Spleen (tissue), 7 donors: ENCODE results near the gene IMPA2.
"Not testable (repeated sequence)": the region's sequence is repeated elsewhere in the genome, so short reads cannot be mapped to it uniquely, and the experiment has no call there.

Experiments
- POLR2A ChIP-seq, 3 donors: fragments of 450-650 bp; IDR thresholded peaks; one replicate each; pipeline ENCODE4 v1.5.1; 2017; ENCODE audit warnings: antibody characterized with exemption in 3 of 3, mild to moderate bottlenecking in 1 of 3
- POLR2AphosphoS5 ChIP-seq, 3 donors: sonication (generic); formaldehyde crosslinking; IDR thresholded peaks; one replicate each; pipeline ENCODE4 v1.5.1; 2017; ENCODE audit warnings: antibody characterized with exemption in 3 of 3
- TF ChIP-seq, protein P1 (sequence below), 11 experiments: fragments of 200-600 bp in 7 of 11; fragments of 450-650 bp in 4 of 11; sonication (generic) in 4 of 11; IDR thresholded peaks in 8 of 11; conservative IDR thresholded peaks in 3 of 11; 1 replicate in 7 of 11; 2 replicates in 4 of 11; pipeline versions ENCODE4 v1.4.0 to v1.8.0; 2016 to 2021; ENCODE audit warnings: antibody characterized with exemption in 11 of 11, inconsistent platforms in 4 of 11, mild to moderate bottlenecking in 1 of 11
- donor health status: DM: no; HTN: no; CAD: no; lungs with moderate emphysema.
- donor health status: DM: no; HTN: no; CAD: no.
- donor health status: DM: no; HTN: no; CAD: no.

- TF ChIP-seq, protein P1, sequence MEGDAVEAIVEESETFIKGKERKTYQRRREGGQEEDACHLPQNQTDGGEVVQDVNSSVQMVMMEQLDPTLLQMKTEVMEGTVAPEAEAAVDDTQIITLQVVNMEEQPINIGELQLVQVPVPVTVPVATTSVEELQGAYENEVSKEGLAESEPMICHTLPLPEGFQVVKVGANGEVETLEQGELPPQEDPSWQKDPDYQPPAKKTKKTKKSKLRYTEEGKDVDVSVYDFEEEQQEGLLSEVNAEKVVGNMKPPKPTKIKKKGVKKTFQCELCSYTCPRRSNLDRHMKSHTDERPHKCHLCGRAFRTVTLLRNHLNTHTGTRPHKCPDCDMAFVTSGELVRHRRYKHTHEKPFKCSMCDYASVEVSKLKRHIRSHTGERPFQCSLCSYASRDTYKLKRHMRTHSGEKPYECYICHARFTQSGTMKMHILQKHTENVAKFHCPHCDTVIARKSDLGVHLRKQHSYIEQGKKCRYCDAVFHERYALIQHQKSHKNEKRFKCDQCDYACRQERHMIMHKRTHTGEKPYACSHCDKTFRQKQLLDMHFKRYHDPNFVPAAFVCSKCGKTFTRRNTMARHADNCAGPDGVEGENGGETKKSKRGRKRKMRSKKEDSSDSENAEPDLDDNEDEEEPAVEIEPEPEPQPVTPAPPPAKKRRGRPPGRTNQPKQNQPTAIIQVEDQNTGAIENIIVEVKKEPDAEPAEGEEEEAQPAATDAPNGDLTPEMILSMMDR (IDR thresholded peaks at IDR 0.05 in 8 of 11, conservative IDR thresholded peaks at IDR 0.05 in 3 of 11) = not testable (repeated sequence)
- TF ChIP-seq POLR2A, POLR2AphosphoS5 (IDR thresholded peaks at IDR 0.05): not testable (repeated sequence)
Measured at GRCh38 chr18:12039540-12039930, 58.2 kb downstream of the IMPA2 start.
